Measurements from ENCODE around the gene SLC8A3. TPM values are rescaled to one million over a fixed set of nuclear protein-coding genes. Genes with fewer than 3 reads are reported as not detected.

Gene SLC8A3
- total and polyA plus RNA-seq, 2 donors (not counting 3 experiments of a cell fraction or from before 2014, with no cell fraction given): not detected

DNA sequence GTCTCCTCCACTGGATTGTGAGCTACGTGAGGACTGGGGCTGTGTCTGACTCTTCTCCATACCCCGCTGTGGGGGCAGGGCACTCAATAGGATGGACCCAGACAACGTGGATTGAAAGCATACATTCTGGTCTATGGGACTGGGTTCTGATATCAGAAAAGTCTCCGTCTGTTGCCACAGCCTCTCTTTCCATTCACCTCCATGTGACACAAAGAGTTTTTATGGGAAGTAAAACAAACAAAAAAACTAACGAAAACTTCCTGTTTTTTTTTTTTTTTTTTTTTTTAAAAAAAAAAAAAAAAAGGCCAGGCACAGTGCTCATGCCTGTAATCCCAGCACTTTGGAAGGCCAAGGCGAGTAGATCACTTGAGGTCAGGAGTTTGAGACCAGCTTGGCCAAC lies 44.7 kb downstream of the SLC8A3 start:
- H3K9ac ChIP-seq (replicated peaks; ENCODE audit: extremely low read depth, insufficient read depth, low read length): no peak overlapping the region
- H3K36me3 ChIP-seq (ENCODE audit: control insufficient read depth in 2 of 2, extremely low read depth in 1 of 2, insufficient read depth in 2 of 2, low read length in 2 of 2): no peaks in the 10 kb centered on the region
- no peak overlapping the region for H3K27ac ChIP-seq (ENCODE audit: insufficient read depth, low read depth, low read length)
- no peak overlapping the region for H2AFZ ChIP-seq (ENCODE audit: low read depth, low read length)
- H4K20me1 ChIP-seq (replicated peaks; ENCODE audit: control insufficient read depth, extremely low read depth, insufficient read depth, low read length): no peaks in the 10 kb centered on the region
- no peaks in the 10 kb centered on the region for H3K27me3 ChIP-seq (ENCODE audit: control insufficient read depth in 2 of 2, insufficient read depth in 2 of 2, low read length in 2 of 2)
- H3K4me2 ChIP-seq (ENCODE audit: insufficient read depth, low read length): no peak overlapping the region
- ChIA-PET CTCF (no interaction called here), POLR2A (no interaction called here)
- no peaks in the 10 kb centered on the region for H3K4me1 ChIP-seq (ENCODE audit: control insufficient read depth, extremely low read depth, insufficient read depth, low read length)
- dilution Hi-C loops (cut with MboI; ENCODE audit: extremely low pct_ligation_motif_present, low sequenced_read_pairs): no loop called here
- no peak for FAIRE-seq
- no peaks in the 10 kb centered on the region for H3K9me1 ChIP-seq (replicated peaks; ENCODE audit: control insufficient read depth, extremely low read depth, insufficient read depth, low read length)
- H3K79me2 ChIP-seq (ENCODE audit: control insufficient read depth, insufficient read depth, low read length): no peaks in the 10 kb centered on the region
- no peak for DNase-seq (ENCODE audit: low read depth, low spot score)
- no peak overlapping the region for H3K4me3 ChIP-seq (replicated peaks in 1 of 3; ENCODE audit: insufficient read depth in 1 of 3, low read depth in 1 of 3, low read length in 3 of 3)
- H3K9me3 ChIP-seq (replicated peaks; ENCODE audit: control insufficient read depth, insufficient read depth, low read length): no peaks in the 10 kb centered on the region
- no peak for TF ChIP-seq JUN (IDR thresholded peaks at IDR 0.05; ENCODE audit: borderline replicate concordance, insufficient read depth, insufficient read length, low read depth)
- no peak for TF ChIP-seq POLR2AphosphoS5 (IDR thresholded peaks at IDR 0.05; ENCODE audit: insufficient read depth, low read depth, low read length)
- no peak for TF ChIP-seq GATA2 (IDR thresholded peaks at IDR 0.05; ENCODE audit: insufficient read depth, insufficient read length, low read depth, low read length)
- TF ChIP-seq MAX (IDR thresholded peaks at IDR 0.05; ENCODE audit: insufficient read depth, insufficient read length): no peak
- TF ChIP-seq FOS (IDR thresholded peaks at IDR 0.05; ENCODE audit: borderline replicate concordance, insufficient read depth, low read length): no peak
- TF ChIP-seq EZH2 (IDR thresholded peaks at IDR 0.05; ENCODE audit: borderline replicate concordance, low read depth, low read length, severe bottlenecking): no peak
- no peak for TF ChIP-seq MYC (IDR thresholded peaks at IDR 0.05; ENCODE audit: low read depth, low read length)
- no peak for TF ChIP-seq POLR2A (IDR thresholded peaks at IDR 0.05; ENCODE audit: low read depth, low read length)
- TF ChIP-seq CTCF (IDR thresholded peaks at IDR 0.05; ENCODE audit: extremely low read depth in 1 of 2, insufficient read depth in 1 of 2, low read depth in 1 of 2, low read length in 2 of 2): no peak
- no TSS peak for BruUV-seq (replicated peaks)
- intact Hi-C loops (cut with micrococcal nuclease): no loop called here

Data from endothelial cell of umbilical vein (primary cell).